Fibroblast of pulmonary artery (primary cell): ENCODE measurements around the gene COL11A2.
"Not testable (repeated sequence)": the region's sequence is repeated elsewhere in the genome, so short reads cannot be mapped to it uniquely, and the experiment has no call there.

Source experiments
- DNase-seq: peaks from one replicate; pipeline ENCODE4 v3.0.0-alpha.2; 2010; ENCODE audit warnings: low read depth
- H3K4me3 ChIP-seq: replicated peaks from 2 replicates; pipeline ENCODE4 v1.5.1; 2011; ENCODE audit warnings: low read depth, mild to moderate bottlenecking, control low read depth, low read length, moderate library complexity
- TF ChIP-seq, protein P1 (sequence below): IDR thresholded peaks from 2 replicates; pipeline ENCODE4 v1.5.1; 2011; ENCODE audit warnings: mild to moderate bottlenecking, control low read depth, low read length, inconsistent platforms; ENCODE audit errors: missing control alignments

The COL11A2 gene

DNA sequence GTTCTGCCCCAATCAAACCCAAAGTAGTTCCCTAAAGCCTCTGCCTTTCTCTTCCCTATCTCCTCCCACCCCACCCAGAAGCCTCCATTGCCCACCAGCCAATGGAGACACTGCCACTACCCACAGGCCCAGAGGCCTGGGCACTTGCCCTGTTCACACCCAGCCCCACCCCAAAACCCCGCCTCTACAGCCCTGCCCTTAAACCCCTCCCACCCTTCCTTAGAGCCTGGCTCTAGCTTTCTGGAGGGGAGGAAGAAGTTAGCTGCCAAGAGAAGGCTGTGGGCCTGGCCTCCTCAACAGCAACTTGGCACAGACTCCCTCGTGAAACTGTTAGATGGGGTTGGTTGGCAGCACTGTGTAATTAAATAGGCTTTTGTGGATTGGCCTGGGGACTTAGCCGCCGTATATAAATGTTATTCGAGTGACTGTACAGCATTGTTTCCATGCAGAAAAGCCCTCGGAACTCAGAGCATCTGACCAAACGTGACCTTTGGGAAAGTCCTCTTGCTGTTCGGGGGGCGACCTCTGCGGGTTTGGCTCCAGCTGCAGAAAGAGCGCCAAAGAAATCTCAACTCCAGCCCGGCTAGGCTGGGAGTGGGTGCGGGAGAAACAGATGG, 31.4 kb downstream of the COL11A2 start:
- H3K4me3 ChIP-seq = no peak overlapping the region
- DNase-seq = peak; percentile 57
- TF ChIP-seq, protein P1, sequence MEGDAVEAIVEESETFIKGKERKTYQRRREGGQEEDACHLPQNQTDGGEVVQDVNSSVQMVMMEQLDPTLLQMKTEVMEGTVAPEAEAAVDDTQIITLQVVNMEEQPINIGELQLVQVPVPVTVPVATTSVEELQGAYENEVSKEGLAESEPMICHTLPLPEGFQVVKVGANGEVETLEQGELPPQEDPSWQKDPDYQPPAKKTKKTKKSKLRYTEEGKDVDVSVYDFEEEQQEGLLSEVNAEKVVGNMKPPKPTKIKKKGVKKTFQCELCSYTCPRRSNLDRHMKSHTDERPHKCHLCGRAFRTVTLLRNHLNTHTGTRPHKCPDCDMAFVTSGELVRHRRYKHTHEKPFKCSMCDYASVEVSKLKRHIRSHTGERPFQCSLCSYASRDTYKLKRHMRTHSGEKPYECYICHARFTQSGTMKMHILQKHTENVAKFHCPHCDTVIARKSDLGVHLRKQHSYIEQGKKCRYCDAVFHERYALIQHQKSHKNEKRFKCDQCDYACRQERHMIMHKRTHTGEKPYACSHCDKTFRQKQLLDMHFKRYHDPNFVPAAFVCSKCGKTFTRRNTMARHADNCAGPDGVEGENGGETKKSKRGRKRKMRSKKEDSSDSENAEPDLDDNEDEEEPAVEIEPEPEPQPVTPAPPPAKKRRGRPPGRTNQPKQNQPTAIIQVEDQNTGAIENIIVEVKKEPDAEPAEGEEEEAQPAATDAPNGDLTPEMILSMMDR = no peak

DNA sequence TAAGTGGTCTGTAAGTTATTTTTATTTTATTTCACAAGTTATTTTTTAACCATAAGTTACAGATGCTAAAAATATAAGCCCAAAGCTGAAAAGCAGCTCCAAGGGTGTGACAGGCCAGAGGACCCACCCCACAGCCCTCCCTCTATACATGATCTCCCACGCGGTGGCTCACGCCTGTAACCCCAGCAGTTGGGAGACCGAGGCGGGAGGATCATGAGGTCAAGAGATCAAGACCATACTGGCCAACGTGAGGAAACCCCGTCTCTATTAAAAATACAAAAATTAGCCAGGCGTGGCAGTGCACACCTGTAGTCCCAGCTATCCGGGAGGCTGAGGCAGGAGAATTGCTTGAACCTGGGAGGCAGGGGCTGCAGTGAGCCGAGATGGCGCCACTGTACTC, 32.2 kb downstream of the COL11A2 start:
- DNase-seq = no peak
- TF ChIP-seq, protein P1 = no peak
- H3K4me3 ChIP-seq = no peak overlapping the region

DNA sequence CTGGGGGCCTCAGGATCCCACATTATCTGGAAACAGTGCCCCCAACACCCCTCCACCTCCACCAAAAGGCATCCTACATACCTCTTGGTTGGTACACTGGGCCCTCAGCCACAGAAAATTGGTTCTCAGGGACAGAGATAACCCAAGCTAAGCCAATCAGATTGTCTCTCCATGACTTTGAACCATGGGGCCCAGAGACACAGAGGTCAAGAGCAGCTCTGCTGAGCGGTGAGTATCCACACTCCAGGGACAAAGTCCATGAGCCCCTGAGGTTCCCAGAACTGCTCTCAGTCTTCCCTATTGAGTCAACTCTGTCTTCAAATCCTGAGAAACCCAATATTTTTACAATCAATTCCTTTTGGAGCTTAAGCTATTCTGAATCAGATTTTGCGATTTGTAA, 35.3 kb downstream of the COL11A2 start:
- no peak for DNase-seq
- H3K4me3 ChIP-seq = no peak overlapping the region
- TF ChIP-seq, protein P1 = no peak

DNA sequence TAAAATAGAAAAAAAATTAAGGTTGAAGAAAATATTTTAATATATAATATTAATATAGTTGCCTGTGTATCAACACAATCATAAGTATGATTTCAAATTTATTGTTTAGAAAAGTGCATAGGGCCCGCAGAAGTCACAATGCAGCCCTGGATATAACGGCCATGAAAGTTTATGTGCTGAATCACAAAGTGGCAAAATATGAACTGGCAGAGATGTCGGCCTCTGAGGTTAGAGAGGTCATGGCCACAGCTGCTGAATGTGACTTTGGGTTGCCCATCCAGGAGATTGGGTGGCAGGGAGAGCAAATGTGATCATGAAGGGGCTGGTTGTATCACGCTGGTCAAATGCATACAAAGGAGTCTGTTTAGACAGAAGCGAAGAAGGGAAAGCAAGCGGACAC, 35.7 kb downstream of the COL11A2 start:
- TF ChIP-seq, protein P1 = no peak
- no peak overlapping the region for H3K4me3 ChIP-seq
- DNase-seq = no peak

DNA sequence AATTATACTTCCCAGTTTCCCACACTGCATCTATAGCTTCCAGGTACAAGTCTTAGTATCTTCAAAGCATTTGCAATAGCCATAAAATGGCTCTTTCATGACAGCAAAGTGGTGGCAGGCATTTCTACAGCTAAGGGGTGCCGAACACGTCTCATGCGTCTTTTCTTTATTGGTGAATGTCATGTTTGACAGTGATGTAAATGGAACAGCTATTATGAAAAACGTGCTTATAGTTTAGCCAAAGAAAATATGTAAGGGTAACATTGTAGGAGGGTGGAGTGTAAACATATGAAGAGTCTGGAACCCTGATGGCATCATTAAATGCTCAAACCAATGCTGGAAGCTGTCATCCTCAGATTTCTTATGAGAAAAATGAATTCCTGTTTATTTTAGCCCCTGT, 37.9 kb downstream of the COL11A2 start:
- TF ChIP-seq, protein P1 = no peak
- DNase-seq = no peak
- H3K4me3 ChIP-seq = no peak overlapping the region

DNA sequence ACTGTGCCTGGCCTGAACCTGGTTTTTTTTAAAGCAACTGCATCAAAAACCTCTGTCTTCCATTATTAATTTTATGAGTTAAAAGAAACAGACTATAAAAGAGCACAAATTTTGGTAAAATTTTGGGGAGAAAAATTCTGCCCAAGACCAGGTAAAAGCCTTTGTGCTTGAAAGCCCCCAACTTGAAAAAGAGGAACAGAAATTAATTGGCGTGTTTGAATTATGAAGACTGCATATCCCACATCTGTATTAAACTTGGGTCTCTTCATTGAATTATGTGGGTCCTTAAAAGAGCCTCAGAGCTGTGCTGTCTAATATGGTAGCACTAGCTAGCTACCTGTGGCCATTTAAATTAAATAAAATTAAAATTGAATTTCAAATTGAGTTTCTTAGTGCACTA, 41.2 kb downstream of the COL11A2 start:
- DNase-seq = no peak
- TF ChIP-seq, protein P1 = no peak
- no peak overlapping the region for H3K4me3 ChIP-seq

DNA sequence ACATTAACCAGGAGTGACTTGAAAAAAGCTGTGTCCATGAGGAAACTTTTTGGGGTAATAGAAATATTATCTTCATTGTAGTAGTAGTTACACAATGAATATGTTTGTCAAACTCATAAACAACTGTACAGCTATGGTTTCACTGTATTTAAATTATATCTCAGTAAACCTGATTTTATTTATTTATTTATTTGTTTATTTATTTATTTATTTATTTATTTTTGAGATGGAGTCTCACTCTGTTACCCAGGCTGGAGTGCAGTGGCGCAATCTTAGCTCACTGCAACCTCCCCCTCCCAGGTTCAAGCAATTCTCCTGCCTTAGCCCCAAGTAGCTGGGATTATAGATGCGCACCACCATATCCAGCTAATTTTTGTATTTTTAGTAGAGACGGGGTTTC, 41.7 kb downstream of the COL11A2 start:
- H3K4me3 ChIP-seq, DNase-seq: not testable (repeated sequence)
